HuH-7.5 (cell line): ENCODE data around the gene PHKG1.
A peak's percentile ranks its signal among the peaks of the same experiment; 100 is the strongest.
"Not testable (repeated sequence)": the region's sequence is repeated elsewhere in the genome, so short reads cannot be mapped to it uniquely, and the experiment has no call there.

Experiments used
- DNase-seq: peaks from one replicate; pipeline ENCODE4 v3.0.0; 2011; ENCODE audit warnings: low spot score

Gene PHKG1

DNA sequence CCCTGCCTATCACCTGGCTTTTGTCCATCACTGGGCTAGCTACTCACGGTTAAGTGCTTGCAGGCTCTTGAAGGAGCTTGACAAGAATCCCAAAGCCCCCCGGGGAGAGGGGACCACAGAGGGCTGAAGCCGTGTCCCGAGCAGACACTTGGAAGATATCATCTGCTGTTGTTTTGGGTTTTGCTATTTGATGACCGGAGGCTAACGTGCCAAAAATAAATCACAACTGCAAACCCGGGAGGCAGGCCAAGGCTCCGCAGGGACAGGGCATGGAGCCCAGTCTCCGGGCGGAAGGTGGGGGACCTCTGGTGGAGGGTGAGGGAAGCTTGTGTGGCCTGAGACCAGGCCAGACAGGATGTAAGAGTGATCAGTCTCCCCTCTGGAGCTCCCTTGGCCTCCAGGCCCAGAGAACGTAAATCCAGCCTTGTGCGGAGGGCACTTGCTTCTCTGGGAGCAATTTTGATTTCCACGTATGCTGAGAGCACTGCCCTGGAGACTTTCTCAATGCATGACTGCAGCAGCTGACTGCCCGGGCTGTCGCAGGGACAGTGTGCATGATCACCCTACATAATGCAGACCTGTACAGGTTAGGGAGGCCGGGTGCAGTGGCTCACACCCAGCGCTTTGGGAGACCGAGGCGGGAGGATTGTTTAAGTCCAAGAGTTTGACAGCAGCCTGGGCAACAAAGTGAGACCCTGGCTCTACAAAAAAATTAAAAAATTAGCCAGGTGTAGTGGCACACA lies at the start of gene PHKG1:
TSS of gene PHKG1 (minus strand) at position 164 of the 743 bp plus-strand sequence. CDS start 4,011 bp downstream, outside the sequence.
- DNase-seq = peak; percentile 66

DNA sequence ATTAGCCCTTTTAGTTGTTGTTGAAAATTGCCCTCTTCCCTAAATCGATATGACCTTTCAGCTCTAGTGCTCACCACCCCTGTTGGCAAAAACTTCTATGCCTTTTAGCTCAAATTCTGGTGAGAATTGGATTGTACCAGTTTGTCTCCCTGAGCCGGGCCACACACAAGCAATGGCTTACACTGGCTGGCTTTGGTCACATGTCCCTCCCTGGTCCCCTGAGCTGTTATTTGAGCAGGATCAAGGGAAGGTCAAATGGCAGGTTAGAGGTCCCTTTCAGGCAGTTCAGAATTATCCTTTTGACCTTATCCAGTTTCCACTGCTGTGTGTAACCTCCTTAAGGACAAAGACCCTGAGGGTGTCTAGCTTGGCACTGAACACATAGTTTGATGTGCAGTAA lies 38.3 kb upstream of the PHKG1 start:
- DNase-seq = not testable (repeated sequence)

DNA sequence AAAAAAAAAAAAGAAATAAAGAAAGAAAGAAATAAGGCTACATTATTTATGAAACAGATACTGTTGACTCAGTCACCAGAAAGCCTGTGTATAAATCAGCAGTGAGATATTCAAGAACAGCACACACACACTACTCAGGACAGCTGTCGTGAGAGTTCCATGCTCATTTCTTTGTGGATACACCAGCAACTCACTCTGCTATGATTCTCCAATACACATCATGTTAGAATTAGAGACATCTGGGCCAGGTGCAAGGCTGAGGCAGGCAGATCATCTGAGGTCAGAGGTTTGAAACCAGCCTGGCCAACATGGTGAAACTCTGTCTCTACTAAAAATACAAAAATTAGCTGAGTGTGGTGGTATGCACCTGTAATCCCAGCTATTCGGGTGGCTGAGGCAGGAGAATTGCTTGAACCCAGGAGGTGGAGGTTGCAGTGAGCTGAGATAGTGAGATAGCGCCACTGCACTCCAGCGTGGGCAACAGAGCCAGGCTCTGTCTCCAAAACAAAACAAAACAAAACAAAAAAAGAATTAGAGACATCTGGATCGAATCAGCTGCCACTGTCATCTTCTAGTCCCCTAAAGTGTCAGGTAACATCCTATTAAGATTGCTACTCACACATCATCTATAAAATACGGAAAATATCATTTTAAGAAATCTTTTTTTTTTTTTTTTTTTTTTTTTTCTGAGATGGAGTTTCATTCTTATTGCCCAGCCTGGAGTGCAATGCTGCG lies 34.7 kb upstream of the PHKG1 start:
- no peak for DNase-seq

DNA sequence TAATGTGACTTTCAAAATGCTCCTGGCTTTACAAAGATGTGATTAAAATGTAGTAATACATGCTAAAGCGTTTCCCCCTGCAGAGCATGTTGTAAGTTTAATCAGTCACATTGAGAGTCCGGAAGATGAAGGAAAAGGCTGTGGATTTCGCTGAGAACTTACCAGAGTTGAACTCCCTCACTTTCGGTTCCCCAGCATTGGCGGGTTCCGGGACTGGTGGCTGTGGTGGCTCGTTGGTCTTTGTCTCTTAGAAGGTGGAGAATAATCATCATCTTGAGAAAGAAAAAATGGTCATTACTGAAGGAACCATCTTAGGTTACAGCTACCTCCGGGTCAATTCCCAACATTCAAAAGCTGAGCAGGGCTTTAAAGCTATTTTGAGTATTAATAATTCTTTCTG lies 33.1 kb upstream of the PHKG1 start:
- no peak for DNase-seq

DNA sequence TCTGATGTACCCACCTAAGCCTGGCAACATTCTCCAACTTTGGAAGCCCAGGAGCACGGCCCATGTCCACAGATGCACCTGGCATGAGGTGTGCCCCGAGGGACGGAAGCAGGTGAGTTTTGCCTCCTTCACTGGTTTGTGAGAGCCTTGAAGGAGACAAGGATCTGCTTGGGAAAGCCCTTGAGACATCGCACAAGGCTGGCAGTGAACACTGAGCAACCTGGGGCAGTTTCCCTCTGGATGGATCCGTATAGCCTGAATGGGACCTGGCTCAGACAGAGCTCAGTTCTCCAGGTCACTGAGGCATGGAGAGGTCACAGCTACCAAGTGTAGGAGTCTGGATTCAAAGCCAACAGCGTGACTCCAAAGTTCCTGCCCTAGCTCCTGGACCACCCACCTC lies 32.2 kb upstream of the PHKG1 start:
- DNase-seq = no peak

DNA sequence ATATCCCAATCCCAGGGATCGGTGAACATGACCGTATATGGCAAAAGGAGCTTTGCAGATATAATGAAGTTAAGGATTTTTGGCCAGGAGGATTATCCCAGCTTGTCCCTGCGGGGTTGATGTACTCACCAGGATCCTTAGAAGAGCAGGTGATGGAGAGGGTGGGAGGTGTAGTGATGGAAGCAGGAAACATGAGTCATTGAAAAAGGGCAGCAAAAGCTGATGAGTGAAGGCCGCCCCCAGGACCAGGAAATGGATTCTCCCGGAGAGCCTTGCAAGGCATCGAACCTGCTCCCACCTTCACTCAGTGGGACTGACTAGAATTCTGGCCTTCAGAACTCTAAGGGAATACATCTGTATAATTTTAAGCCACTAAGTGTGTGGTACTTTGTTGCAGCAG lies 28.7 kb upstream of the PHKG1 start:
- DNase-seq = no peak

DNA sequence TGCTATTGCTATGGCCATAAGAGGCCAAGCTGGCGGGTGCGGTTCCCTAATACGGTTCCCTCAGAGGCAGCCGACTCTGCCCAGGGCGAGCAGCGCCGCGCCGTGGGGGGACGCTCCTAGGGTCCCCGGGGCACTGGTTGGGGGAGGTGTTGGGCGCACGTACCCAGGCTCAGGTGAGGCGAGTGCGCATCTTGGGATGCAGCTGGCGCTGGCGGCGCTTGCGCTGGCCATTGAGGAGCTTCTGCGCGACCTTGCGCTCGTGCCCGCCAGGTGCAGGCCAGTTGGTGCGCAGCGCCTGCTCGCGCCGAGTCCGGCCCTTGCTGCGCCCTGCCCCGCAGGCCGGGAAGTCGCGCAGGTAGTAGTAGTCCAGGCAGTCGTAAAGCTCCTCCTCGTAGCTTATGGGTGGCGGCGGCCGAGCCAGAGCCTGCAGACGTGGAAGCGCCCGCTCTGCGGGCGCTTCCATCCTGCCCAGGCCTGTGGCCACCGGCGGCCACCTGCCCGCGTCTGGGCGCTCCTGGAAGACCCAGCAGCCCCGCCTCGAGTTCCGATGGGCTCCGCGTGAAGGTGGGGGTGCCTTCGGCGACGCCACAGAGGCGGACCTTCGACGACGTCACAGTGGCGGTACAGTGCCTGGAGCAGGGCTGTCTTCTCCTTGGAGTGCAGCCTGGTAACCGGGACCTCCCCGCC lies 23.2 kb upstream of the PHKG1 start, which contains the start of gene NUPR2:
TSS of gene NUPR2 (minus strand) at position 566 of the 687 bp plus-strand sequence. CDS start at position 463, 103 bp downstream.
- no peak for DNase-seq

DNA sequence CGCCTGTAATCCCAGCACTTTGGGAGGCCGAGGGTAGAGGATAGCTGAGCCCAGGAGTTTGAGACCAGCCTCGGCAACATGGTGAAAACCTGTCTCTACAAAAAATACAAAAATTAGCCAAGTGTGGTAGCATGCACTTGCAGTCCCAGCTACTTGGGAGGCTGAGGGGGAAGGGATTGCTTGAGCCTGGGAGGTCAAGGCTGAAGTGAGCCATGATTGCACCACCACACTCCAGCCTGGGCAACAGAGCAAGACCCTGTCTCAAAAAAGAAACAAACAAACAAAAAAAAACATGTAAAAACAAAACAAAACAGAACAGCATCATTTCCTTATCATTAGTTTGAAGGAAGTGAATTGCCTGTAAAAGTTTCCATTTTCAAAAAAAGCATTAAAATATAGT lies 19.5 kb upstream of the PHKG1 start:
- not testable (repeated sequence) for DNase-seq

DNA sequence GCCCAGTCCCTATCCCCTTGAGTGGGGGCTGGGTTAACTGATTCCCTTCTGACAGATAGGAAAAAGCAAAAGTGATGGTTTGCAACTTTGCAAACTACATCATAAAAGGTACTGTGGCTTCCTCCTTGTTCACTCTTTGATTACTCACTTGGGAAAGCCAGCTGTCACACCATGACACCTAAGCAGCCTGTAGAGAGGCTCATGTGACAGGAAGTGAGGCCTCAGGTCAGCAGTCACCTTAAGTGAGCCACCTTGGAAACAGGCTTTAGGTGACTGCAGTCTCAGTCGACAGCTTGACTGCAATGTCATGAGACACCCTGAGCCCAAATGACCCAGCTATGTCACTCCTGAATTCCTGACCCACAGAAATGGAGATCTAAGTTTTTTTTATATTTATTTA lies 17.9 kb upstream of the PHKG1 start:
- no peak for DNase-seq

DNA sequence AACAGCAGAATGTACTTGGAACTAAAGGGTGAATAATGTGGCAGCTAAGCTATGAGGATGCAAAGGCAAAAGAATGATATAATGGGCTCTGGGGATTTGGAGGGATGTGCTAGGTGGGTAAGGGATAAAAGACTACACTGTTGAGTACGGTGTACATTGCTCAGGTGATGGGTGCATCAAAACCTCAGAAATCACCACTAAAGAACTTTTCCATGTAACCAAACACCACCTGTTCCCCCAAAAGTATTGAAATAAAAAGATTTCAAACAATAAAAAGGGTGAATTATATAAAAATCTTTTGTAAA lies 15.2 kb upstream of the PHKG1 start:
- DNase-seq = no peak

DNA sequence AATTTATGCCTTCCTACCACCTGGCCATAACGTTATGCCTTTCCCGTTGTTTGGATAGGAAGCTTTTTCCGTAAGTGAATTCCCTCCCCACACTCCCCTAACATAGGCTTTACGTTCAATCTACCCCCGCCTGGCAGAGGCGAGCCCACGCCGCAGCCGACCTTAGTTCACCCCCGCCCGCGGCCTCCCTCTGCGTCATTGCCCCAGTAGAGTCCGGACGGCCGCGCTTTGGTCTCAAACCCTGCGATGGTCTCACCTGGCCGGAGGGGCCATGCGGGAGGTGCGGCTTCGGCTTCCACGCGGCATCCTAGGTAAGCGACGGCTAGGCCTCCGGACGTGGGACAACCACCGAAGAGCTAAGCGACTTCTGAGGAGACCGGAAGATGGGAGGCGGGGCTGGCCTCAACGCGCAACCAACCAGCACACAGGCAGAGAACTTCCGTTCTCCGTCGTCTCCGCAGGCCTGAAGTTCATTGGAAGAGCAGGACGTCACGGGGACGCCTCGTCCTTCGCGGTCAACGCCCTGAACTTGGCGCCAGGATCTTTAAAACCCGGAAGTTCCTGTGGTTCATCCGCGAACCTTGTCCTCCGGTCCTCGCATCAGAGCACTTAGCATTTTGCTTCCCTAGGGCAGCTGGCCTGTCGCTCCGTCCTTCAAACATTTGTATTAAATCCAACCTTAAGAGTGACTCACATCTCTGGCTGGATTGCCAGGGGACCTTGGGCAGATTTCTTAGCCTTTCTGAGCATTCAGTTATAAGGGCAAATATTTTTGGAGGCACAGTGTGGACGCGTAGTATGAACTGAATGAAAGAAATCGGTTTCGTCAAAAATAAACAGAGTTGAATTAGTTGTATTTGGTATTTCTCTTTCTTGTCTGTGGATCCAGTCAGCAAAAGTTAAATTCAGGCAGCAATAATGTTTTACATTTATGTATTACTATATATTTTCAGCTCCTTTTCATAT lies 13.6 kb upstream of the PHKG1 start, which contains the start of gene CHCHD2:
TSS of gene CHCHD2 (minus strand) at position 369 of the 966 bp plus-strand sequence. CDS start at position 306, 63 bp downstream.
- peak; percentile 97 for DNase-seq

DNA sequence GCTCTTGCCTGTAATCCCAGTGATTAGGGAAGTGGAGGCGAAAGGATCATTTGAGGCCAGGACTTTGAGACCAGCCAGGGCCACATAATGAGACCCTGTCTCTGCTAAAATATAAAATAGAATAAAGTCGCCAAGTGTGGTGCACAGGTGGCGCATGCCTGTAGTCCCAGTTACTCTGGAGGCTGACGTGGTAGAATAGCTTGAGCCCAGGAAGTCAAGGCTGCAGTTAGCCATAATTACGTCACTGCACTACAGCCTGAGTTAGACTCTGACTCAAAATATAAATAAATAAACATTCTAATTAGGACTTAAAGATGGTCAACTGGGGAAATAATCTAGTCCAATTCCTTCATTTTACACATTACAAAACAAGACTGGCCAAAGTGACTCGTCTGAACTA lies 12.8 kb upstream of the PHKG1 start:
- no peak for DNase-seq

DNA sequence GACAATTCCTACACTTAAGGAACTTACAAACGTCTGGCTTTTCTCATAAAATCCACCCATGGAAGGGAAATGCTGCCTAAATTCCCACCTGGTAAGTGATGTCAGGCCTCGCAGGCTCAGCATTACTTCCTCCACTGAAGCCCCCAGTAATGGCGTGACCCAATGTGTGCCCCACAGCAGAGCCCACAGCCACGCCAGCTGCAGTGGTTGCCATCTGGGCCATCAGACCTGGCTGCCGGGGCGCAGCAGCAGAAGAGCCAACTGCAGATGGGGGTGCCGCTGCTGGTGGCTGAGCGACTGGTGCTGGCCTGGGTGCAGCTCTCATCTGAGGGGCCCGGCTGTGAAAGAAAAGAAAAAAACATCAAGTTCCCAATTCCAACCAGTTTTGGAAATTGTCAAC lies 11.4 kb upstream of the PHKG1 start:
- not testable (repeated sequence) for DNase-seq

DNA sequence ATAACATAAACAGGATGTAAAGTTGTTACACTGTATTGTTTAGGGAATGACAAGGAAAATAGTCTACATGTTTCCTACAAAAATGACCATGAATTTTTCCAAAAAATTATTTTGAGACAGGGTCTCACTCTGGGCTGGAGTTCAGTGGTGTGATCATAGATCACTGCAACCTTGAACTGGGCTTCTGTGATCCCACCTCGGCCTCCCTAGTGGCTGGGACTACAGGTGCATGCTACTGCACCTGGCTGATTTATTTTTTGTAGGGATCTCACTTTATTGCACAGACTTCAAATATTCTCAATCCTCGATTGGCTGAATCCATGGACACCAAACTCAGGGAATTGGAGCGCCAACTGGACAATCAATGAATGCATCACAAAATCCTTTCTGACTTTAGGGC lies 6.9 kb upstream of the PHKG1 start:
- DNase-seq = no peak

DNA sequence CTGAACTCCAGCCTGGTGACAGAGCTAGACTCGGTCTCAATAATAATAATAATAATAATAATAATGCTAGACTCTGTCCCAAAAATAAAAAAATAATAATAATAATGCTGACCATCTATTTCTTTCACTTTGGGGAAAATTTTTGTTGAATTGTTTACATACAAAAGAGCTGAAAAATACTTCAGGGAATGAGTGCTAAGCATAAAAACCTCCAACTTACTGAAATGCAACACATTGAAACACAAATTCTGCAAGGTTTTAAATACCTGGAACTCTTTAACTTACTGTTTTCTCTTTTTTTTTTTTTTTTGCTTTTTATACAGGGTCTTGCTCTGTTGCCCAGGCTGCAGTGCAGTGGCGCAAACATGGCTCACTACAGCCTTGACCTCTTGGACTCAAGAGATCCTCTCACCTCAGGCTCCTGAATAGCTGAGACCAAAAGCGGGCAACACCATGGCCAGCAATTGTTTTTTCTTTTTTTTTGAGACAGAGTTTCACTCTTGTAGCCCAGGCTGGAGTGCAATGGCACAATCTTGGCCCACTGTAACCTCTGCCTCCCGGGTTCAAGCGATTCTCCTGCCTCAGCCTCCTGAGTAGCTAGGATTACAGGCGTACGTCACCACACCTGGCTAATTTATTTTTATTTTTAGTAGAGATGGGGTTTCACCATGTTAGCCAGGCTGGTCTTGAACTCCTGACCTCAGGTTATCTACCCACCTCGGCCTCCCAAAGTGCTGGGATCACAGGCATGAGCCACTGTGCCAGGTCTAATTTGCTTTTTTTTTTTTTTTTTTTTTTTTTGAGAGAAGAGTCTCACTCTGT lies 5.6 kb upstream of the PHKG1 start:
- not testable (repeated sequence) for DNase-seq

DNA sequence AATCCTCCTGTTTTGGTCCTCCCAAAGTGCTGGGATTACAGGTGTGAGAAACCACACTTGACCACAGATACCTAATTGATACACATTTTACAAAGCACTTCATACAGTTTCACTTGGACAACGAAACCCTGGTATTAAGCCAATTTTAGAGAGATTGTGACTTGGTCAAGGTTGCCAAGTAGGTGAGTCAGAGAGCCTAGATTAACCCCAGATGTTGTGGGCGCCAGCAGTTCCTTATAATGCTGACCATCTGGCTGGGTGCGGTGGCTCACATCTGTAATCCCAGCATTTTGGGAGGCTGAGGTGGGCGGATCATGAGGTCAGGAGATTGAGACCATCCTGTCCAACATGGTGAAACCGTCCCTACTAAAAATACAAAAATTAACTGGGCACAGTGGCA lies 4.9 kb upstream of the PHKG1 start:
- no peak for DNase-seq

DNA sequence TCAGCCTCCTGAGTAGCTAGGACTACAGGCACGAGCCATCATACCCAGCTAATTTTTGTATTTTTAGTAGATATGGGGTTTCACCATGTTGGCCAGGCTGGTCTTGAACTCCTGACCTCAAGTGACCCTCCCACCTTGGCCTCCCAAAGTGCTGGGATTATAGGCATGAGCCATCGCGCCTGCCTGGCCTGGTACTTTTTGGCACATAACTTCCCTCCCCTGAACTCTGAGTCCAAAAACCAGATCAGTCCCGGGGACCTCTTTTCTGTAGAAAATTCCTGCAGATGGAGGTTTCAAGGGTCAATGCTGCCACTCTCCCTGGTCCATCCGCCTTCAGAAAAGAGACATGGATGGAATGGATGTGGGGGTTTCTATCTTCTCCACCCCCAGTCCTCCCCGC lies 364 bp downstream of the PHKG1 start:
- not testable (repeated sequence) for DNase-seq

DNA sequence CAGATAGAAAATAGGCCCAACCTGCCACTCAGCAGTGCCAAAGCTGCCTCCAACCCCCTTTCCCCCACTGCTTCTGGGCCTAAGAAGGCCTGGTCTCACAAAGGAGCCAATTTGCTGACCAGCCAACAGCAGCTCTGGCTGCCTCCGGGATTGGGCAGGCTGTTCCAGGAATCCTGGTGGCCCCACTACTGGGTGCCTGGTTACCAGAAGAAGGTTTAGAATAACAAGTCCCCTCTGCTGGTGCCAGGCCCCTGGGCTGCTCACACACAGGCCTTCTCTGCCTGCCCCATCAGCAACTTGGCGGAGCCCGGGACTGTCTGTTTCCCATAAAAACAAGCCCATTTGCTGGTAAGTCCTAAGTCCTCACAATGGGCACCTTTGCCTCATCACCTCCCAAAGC lies 1.2 kb downstream of the PHKG1 start:
- no peak for DNase-seq

DNA sequence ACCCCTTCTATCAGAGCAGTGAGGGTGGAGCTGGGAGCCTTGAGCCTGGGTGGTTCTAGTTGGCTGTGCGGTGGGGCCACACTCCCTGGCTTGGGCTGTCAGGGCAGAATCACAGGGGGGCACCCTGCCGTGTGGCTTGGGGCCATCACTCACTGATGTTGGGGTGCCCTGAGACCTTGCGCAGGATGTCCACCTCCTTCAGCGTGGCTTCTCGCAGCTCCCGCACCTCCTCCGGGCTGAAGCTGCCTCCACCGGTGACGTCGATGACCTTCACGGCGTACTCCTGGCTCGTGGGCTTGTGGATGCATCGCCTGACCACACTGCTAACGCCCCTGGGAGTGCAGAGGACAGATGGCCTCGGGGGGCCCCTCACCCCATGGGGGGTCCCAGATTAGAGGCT lies 5.3 kb downstream of the PHKG1 start:
- no peak for DNase-seq

DNA sequence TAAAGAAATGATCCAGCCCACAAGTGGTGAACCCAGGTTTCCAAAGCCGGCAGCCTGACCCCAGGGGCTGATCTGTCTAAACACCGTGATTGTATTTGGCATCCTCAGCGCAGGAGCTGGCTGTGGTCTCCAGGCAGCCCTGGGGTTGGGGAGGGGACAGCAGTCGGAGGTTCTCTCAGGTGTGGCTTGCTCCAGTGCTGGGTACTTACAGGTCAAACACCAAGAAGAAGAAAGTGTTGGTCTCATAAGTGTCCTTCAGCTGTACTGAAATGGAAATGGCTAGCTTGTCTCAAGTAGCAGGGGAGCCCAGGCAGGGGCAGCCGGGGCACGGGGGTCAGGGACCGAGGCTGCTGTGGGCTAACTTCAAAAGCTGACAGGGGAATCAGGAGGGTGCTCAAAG lies 6.0 kb downstream of the PHKG1 start:
- DNase-seq = no peak
